ENCODE measurements around the gene KRTAP12-1.
A peak's percentile ranks its signal among the peaks of the same experiment; 100 is the strongest.

Gene KRTAP12-1

GRCh38 chr21:44716984-44717383 is 35.0 kb upstream of the KRTAP12-1 start:
- no peak for ATAC-seq
- H3K4me3 Mint-ChIP-seq = no peak overlapping the region
- no peaks in the 10 kb centered on the region for H3K36me3 Mint-ChIP-seq
- H3K9me3 Mint-ChIP-seq = no peaks in the 10 kb centered on the region
- H3K27ac Mint-ChIP-seq = no peak overlapping the region
- H3K4me1 Mint-ChIP-seq = no peaks in the 10 kb centered on the region
- no peak for DNase-seq (ENCODE audit: low spot score in 2 of 2)

- H3K27ac Mint-ChIP-seq = no peak overlapping the region
- peaks cover 14% of the 10 kb centered on the region for H3K4me1 Mint-ChIP-seq
- no peak for ATAC-seq
- H3K4me3 Mint-ChIP-seq = no peak overlapping the region
- no peaks in the 10 kb centered on the region for H3K9me3 Mint-ChIP-seq
- H3K36me3 Mint-ChIP-seq = no peaks in the 10 kb centered on the region
- no peak for DNase-seq (ENCODE audit: low spot score in 2 of 2)
Observed at GRCh38 chr21:44714905-44715304, 32.9 kb upstream of the KRTAP12-1 start.

- Mint-ChIP-seq H3K9me3 (no peaks in the 10 kb centered on the region), H3K4me1 (peaks cover 25% of the 10 kb centered on the region), H3K27ac (no peak overlapping the region), H3K4me3 (no peak overlapping the region), H3K36me3 (no peaks in the 10 kb centered on the region)
- no peak for ATAC-seq
- no peak for DNase-seq (ENCODE audit: low spot score in 2 of 2)
Observed at GRCh38 chr21:44713846-44714245, 31.9 kb upstream of the KRTAP12-1 start.

- DNase-seq (ENCODE audit: low spot score in 2 of 2) (no peak), ATAC-seq (no peak)
- Mint-ChIP-seq H3K27ac (no peak overlapping the region), H3K4me1 (peaks cover 26% of the 10 kb centered on the region), H3K4me3 (no peak overlapping the region), H3K9me3 (no peaks in the 10 kb centered on the region), H3K36me3 (no peaks in the 10 kb centered on the region)
Observed at GRCh38 chr21:44713130-44713529, 31.2 kb upstream of the KRTAP12-1 start.

- DNase-seq (ENCODE audit: low spot score in 2 of 2) = no peak
- Mint-ChIP-seq H3K9me3 (no peaks in the 10 kb centered on the region), H3K36me3 (no peaks in the 10 kb centered on the region), H3K27ac (no peak overlapping the region), H3K4me1 (peaks cover 26% of the 10 kb centered on the region), H3K4me3 (no peak overlapping the region)
- no peak for ATAC-seq
Observed at GRCh38 chr21:44712203-44713028, 30.5 kb upstream of the KRTAP12-1 start.

- no peak for DNase-seq (ENCODE audit: low spot score in 2 of 2)
- no peak for ATAC-seq
- peak within 1 kb of the TSS; percentile 17 for H3K4me3 Mint-ChIP-seq
- H3K27ac Mint-ChIP-seq = no peak within 1 kb of the TSS
- H3K9me3 Mint-ChIP-seq = no peaks in the 10 kb centered on the region
- H3K4me1 Mint-ChIP-seq = peaks cover 26% of the 10 kb centered on the region
- no peaks in the 10 kb centered on the region for H3K36me3 Mint-ChIP-seq
Observed at GRCh38 chr21:44711327-44712202, 29.6 kb upstream of the KRTAP12-1 start, which contains the start of gene TSPEAR. TSS of gene TSPEAR (minus strand) at chr21:44711572. CDS start at chr21:44711514, 58 bp downstream.

GRCh38 chr21:44710756-44711326 is 28.9 kb upstream of the KRTAP12-1 start:
- Mint-ChIP-seq H3K9me3 (no peaks in the 10 kb centered on the region), H3K4me3 (peak overlapping the region; percentile 17), H3K27ac (no peak overlapping the region), H3K36me3 (no peaks in the 10 kb centered on the region), H3K4me1 (peaks cover 26% of the 10 kb centered on the region)
- DNase-seq (ENCODE audit: low spot score in 2 of 2) (no peak), ATAC-seq (peak; percentile 27)

GRCh38 chr21:44710294-44710665 is 28.3 kb upstream of the KRTAP12-1 start:
- DNase-seq (ENCODE audit: low spot score in 2 of 2) (no peak), ATAC-seq (no peak)
- Mint-ChIP-seq H3K4me3 (peak overlapping the region; percentile 17), H3K4me1 (peaks cover 26% of the 10 kb centered on the region), H3K9me3 (no peaks in the 10 kb centered on the region), H3K36me3 (no peaks in the 10 kb centered on the region), H3K27ac (no peak overlapping the region)

- Mint-ChIP-seq H3K4me1 (peaks cover 26% of the 10 kb centered on the region), H3K9me3 (no peaks in the 10 kb centered on the region), H3K27ac (no peak overlapping the region), H3K36me3 (no peaks in the 10 kb centered on the region), H3K4me3 (peak overlapping the region; percentile 28)
- DNase-seq (ENCODE audit: low spot score in 2 of 2) (no peak), ATAC-seq (peak; percentile 17)
Observed at GRCh38 chr21:44709426-44710293, 27.7 kb upstream of the KRTAP12-1 start.

- H3K36me3 Mint-ChIP-seq = no peaks in the 10 kb centered on the region
- H3K4me1 Mint-ChIP-seq = peaks cover 26% of the 10 kb centered on the region
- ATAC-seq (no peak), DNase-seq (ENCODE audit: low spot score in 2 of 2) (no peak)
- H3K27ac Mint-ChIP-seq = no peak overlapping the region
- no peaks in the 10 kb centered on the region for H3K9me3 Mint-ChIP-seq
- H3K4me3 Mint-ChIP-seq = peak overlapping the region; percentile 28
Observed at GRCh38 chr21:44708866-44709425, 27.0 kb upstream of the KRTAP12-1 start.

GRCh38 chr21:44708213-44708865 is 26.4 kb upstream of the KRTAP12-1 start:
- H3K4me3 Mint-ChIP-seq = no peak overlapping the region
- peaks cover 26% of the 10 kb centered on the region for H3K4me1 Mint-ChIP-seq
- no peak overlapping the region for H3K27ac Mint-ChIP-seq
- ATAC-seq (no peak), DNase-seq (ENCODE audit: low spot score in 2 of 2) (no peak)
- H3K9me3 Mint-ChIP-seq = no peaks in the 10 kb centered on the region
- no peaks in the 10 kb centered on the region for H3K36me3 Mint-ChIP-seq

- Mint-ChIP-seq H3K36me3 (no peaks in the 10 kb centered on the region), H3K4me3 (no peak overlapping the region), H3K27ac (no peak overlapping the region), H3K4me1 (peaks cover 35% of the 10 kb centered on the region), H3K9me3 (no peaks in the 10 kb centered on the region)
- DNase-seq (ENCODE audit: low spot score in 2 of 2) = no peak
- no peak for ATAC-seq
Observed at GRCh38 chr21:44706706-44707581, 25.0 kb upstream of the KRTAP12-1 start.

- no peaks in the 10 kb centered on the region for H3K9me3 Mint-ChIP-seq
- peaks cover 31% of the 10 kb centered on the region for H3K4me1 Mint-ChIP-seq
- H3K36me3 Mint-ChIP-seq = no peaks in the 10 kb centered on the region
- H3K4me3 Mint-ChIP-seq = no peak overlapping the region
- no peak overlapping the region for H3K27ac Mint-ChIP-seq
- no peak for DNase-seq (ENCODE audit: low spot score in 2 of 2)
- ATAC-seq = no peak
Observed at GRCh38 chr21:44706026-44706705, 24.2 kb upstream of the KRTAP12-1 start.
